ENCODE results near the gene AFF3. TPM values are rescaled to one million over a fixed set of nuclear protein-coding genes. Genes with fewer than 3 reads are reported as not detected.
A peak's percentile ranks its signal among the peaks of the same experiment; 100 is the strongest.

Gene AFF3
- total RNA-seq, 3 donors from 2014 or later (not counting 1 experiment from before 2014, with no cell fraction given), result 4.6 to 9.6 (median 5.6) TPM

DNA sequence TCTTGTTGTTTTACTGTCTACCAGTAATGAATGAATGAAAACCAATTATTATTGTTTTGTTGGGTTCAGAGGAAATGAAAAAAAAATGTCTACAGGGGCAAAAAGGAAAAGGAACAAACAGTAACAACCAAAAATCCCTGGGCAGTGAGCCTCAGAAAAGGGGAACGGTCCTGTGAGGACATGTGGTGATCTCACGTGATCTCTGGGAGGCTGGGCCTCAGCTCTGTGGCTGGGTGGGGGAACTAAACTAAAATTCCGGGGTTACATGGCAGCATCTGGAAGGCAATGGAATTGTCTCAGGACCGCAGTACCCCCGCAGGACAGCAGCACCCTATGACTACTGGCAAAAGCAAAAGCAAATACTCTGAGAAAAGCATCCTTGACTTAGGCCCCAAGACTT, 80.1 kb downstream of the AFF3 start:
- ATAC-seq (no peak), DNase-seq (no peak)
- Mint-ChIP-seq H3K4me3 (no peak overlapping the region), H3K9me3 (no peaks in the 10 kb centered on the region), H3K27ac (no peak overlapping the region), H3K27me3 (ENCODE audit: low read depth in 2 of 2) (no peaks in the 10 kb centered on the region), H3K36me3 (no peaks in the 10 kb centered on the region), H3K4me1 (peaks cover 0 to 6% of the 10 kb centered on the region in 2 donors)
- Histone ChIP-seq H3K27me3 (ENCODE audit: control insufficient read depth, insufficient read depth, low read length) (no peaks in the 10 kb centered on the region), H3K27ac (ENCODE audit: low read length) (no peak overlapping the region), H3K4me1 (ENCODE audit: control insufficient read depth, insufficient read depth, low read length) (peaks cover 7% of the 10 kb centered on the region), H3K36me3 (ENCODE audit: control insufficient read depth, insufficient read depth, low read length) (no peaks in the 10 kb centered on the region), H3K9me3 (ENCODE audit: control insufficient read depth, insufficient read depth, low read length) (no peaks in the 10 kb centered on the region), H3K4me3 (ENCODE audit: low read length) (no peak overlapping the region)
- TF ChIP-seq, protein P1, sequence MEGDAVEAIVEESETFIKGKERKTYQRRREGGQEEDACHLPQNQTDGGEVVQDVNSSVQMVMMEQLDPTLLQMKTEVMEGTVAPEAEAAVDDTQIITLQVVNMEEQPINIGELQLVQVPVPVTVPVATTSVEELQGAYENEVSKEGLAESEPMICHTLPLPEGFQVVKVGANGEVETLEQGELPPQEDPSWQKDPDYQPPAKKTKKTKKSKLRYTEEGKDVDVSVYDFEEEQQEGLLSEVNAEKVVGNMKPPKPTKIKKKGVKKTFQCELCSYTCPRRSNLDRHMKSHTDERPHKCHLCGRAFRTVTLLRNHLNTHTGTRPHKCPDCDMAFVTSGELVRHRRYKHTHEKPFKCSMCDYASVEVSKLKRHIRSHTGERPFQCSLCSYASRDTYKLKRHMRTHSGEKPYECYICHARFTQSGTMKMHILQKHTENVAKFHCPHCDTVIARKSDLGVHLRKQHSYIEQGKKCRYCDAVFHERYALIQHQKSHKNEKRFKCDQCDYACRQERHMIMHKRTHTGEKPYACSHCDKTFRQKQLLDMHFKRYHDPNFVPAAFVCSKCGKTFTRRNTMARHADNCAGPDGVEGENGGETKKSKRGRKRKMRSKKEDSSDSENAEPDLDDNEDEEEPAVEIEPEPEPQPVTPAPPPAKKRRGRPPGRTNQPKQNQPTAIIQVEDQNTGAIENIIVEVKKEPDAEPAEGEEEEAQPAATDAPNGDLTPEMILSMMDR (IDR thresholded peaks at IDR 0.05), result no peak
- WGBS (ENCODE audit: insufficient coverage), result 86% methylated on average over 5 of the region's 5 CpGs
- intact Hi-C loops (cut with micrococcal nuclease), result no loop called here

DNA sequence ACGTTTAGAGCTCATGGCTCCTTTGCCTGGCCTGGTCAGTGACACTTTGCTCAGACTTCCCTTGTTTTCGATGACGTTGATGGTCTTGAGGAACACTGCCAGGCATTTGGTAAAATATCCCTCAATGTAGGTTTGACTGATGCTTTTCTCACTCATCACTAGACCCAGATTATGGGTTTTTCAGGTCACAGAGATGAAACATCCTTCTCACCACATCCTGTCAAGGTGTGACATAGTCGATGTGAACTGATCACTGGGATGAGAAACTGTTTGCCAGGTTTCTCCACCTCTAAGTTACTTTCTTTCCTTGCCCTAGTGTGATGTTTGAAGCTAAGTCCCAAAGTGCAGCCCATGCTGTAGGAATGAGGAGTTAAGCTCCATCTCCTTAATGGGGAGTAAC, 81.5 kb downstream of the AFF3 start:
- peak in 1 of 2 donors; percentile 62 for DNase-seq
- WGBS (ENCODE audit: insufficient coverage), result 38% methylated on average over 4 of the region's 4 CpGs
- no peak overlapping the region for H3K27ac ChIP-seq (ENCODE audit: low read length)
- peaks cover 7% of the 10 kb centered on the region for H3K4me1 ChIP-seq (ENCODE audit: control insufficient read depth, insufficient read depth, low read length)
- no peaks in the 10 kb centered on the region for H3K9me3 Mint-ChIP-seq
- no peak overlapping the region for H3K27ac Mint-ChIP-seq
- H3K27me3 ChIP-seq (ENCODE audit: control insufficient read depth, insufficient read depth, low read length), result no peaks in the 10 kb centered on the region
- no peak overlapping the region for H3K4me3 Mint-ChIP-seq
- no peaks in the 10 kb centered on the region for H3K36me3 Mint-ChIP-seq
- TF ChIP-seq, protein P1 (IDR thresholded peaks at IDR 0.05), result no peak
- peaks cover 0 to 6% of the 10 kb centered on the region in 2 donors for H3K4me1 Mint-ChIP-seq
- no peaks in the 10 kb centered on the region for H3K36me3 ChIP-seq (ENCODE audit: control insufficient read depth, insufficient read depth, low read length)
- H3K4me3 ChIP-seq (ENCODE audit: low read length), result no peak overlapping the region
- peak in 1 of 3 donors; percentile 24 for ATAC-seq
- no peaks in the 10 kb centered on the region for H3K9me3 ChIP-seq (ENCODE audit: control insufficient read depth, insufficient read depth, low read length)
- intact Hi-C loops (cut with micrococcal nuclease), result no loop called here
- H3K27me3 Mint-ChIP-seq (ENCODE audit: low read depth in 2 of 2), result no peaks in the 10 kb centered on the region

DNA sequence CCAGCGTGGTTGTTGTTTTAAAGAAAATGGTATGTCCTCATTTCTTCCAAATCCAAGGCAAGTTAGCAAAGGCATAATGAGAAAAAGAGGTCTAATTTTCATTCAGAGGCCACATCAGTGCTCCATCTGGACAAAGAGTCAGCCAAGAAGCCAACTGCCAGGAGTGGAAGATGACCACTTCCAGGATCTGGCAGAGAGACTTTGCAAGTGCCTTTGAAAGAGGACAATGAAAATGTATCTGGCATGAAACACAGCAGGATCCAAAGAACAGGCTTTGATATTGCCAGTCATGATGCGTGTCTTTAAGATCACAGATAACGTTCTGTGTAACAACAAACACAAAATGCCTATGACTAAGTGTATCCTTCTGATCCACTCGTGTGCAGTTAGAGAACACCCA, 82.8 kb downstream of the AFF3 start:
- Histone ChIP-seq H3K4me1 (ENCODE audit: control insufficient read depth, insufficient read depth, low read length) (peaks cover 7% of the 10 kb centered on the region), H3K36me3 (ENCODE audit: control insufficient read depth, insufficient read depth, low read length) (no peaks in the 10 kb centered on the region), H3K9me3 (ENCODE audit: control insufficient read depth, insufficient read depth, low read length) (no peaks in the 10 kb centered on the region), H3K4me3 (ENCODE audit: low read length) (no peak overlapping the region), H3K27ac (ENCODE audit: low read length) (no peak overlapping the region), H3K27me3 (ENCODE audit: control insufficient read depth, insufficient read depth, low read length) (no peaks in the 10 kb centered on the region)
- Mint-ChIP-seq H3K36me3 (no peaks in the 10 kb centered on the region), H3K27me3 (ENCODE audit: low read depth in 2 of 2) (no peaks in the 10 kb centered on the region), H3K4me3 (no peak overlapping the region), H3K4me1 (peaks cover 0 to 6% of the 10 kb centered on the region in 2 donors), H3K27ac (no peak overlapping the region), H3K9me3 (no peaks in the 10 kb centered on the region)
- intact Hi-C loops (cut with micrococcal nuclease), result no loop called here
- ATAC-seq (no peak), DNase-seq (no peak)
- TF ChIP-seq, protein P1 (IDR thresholded peaks at IDR 0.05), result no peak
- WGBS (ENCODE audit: insufficient coverage), result 94% methylated on average over 4 of the region's 4 CpGs

DNA sequence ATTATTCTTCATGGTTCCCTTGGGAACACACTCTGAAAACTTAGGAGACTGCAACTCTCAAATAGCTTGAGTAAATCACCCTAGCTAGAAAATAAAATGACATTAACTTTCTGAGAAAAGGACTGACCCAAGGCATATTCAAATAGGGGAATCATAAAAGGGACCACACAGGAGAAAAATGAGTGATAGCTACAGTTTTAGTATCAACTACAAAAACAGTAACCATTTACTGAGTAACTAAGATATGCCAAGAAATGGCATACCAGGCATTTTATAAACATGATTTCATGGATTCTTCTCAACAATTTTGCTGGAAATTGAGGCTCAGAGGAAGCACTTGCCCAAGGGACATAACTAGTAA, 84.5 kb downstream of the AFF3 start:
- Mint-ChIP-seq H3K4me1 (peaks cover 0 to 6% of the 10 kb centered on the region in 2 donors), H3K4me3 (no peak overlapping the region), H3K36me3 (no peaks in the 10 kb centered on the region), H3K27me3 (ENCODE audit: low read depth in 2 of 2) (no peaks in the 10 kb centered on the region), H3K9me3 (no peaks in the 10 kb centered on the region), H3K27ac (no peak overlapping the region)
- TF ChIP-seq, protein P1 (IDR thresholded peaks at IDR 0.05), result no peak
- no peak for ATAC-seq
- Histone ChIP-seq H3K9me3 (ENCODE audit: control insufficient read depth, insufficient read depth, low read length) (no peaks in the 10 kb centered on the region), H3K27me3 (ENCODE audit: control insufficient read depth, insufficient read depth, low read length) (no peaks in the 10 kb centered on the region), H3K4me3 (ENCODE audit: low read length) (no peak overlapping the region), H3K27ac (ENCODE audit: low read length) (no peak overlapping the region), H3K36me3 (ENCODE audit: control insufficient read depth, insufficient read depth, low read length) (no peaks in the 10 kb centered on the region), H3K4me1 (ENCODE audit: control insufficient read depth, insufficient read depth, low read length) (peaks cover 7% of the 10 kb centered on the region)
- intact Hi-C loops (cut with micrococcal nuclease), result no loop called here
- DNase-seq, result no peak

Data from natural killer cell (primary cell).